CD4-positive, alpha-beta memory T cell (primary cell): ENCODE measurements around the gene RPS6KB2. TPM values are rescaled to one million over a fixed set of nuclear protein-coding genes. Genes with fewer than 3 reads are reported as not detected.
"Not testable (repeated sequence)": the region's sequence is repeated elsewhere in the genome, so short reads cannot be mapped to it uniquely, and the experiment has no call there.

Source experiments
- CTCF ChIA-PET: fragments of 350-600 bp; sonication (Branson Sonifier 250); formaldehyde crosslinking; loops from one replicate; lab custom pipeline; 2021; ENCODE audit warnings: inconsistent platforms; ENCODE audit not compliant: partially characterized antibody; lab: Charles Lee
- POLR2A ChIA-PET: fragments of 350-600 bp; sonication (Branson Sonifier 250); formaldehyde crosslinking; loops from one replicate; lab custom pipeline; 2021; ENCODE audit not compliant: partially characterized antibody; lab: Charles Lee
- DNase-seq, 5 donors: peaks; one replicate each; pipeline versions ENCODE4 v3.0.0 to v3.0.0-alpha.2; 2020 to 2022; ENCODE audit warnings: mixed read lengths in 1 of 5
- H3K27ac ChIP-seq: one replicate; pipeline ENCODE4 v1.7.0; 2013; ENCODE audit warnings: low read depth, low read length
- H3K27me3 ChIP-seq: 2 replicates; pipeline ENCODE4 v1.7.0; 2013; ENCODE audit warnings: mild to moderate bottlenecking, low read length, moderate library complexity; ENCODE audit not compliant: insufficient read depth
- H3K36me3 ChIP-seq: 2 replicates; pipeline ENCODE4 v1.7.0; 2013; ENCODE audit warnings: mild to moderate bottlenecking, low read length, moderate library complexity; ENCODE audit not compliant: insufficient read depth
- H3K4me1 ChIP-seq: 2 replicates; pipeline ENCODE4 v1.7.0; 2013; ENCODE audit warnings: mild to moderate bottlenecking, low read length, moderate library complexity; ENCODE audit not compliant: insufficient read depth
- H3K4me3 ChIP-seq, 2 donors: one replicate each; pipeline ENCODE4 v1.7.0; 2013; ENCODE audit warnings: low read length in 2 of 2, mild to moderate bottlenecking in 1 of 2
- H3K9me3 ChIP-seq, 2 donors: one replicate each; pipeline ENCODE4 v1.7.0; 2013; ENCODE audit warnings: low read length in 2 of 2, control low read depth in 1 of 2; ENCODE audit not compliant: control insufficient read depth in 1 of 2
- H3K27ac Mint-ChIP-seq, 7 donors: one replicate each; pipeline ENCODE4 v1.8.0; 2020 to 2021; ENCODE audit warnings: mixed read lengths in 7 of 7, mild to moderate bottlenecking in 6 of 7, inconsistent platforms in 3 of 7, moderate library complexity in 3 of 7
- H3K27me3 Mint-ChIP-seq, 2 donors: one replicate each; pipeline ENCODE4 v1.8.0; 2020 to 2021; ENCODE audit warnings: mixed read lengths in 2 of 2
- H3K36me3 Mint-ChIP-seq, 2 donors: one replicate each; pipeline ENCODE4 v1.8.0; 2020 to 2021; ENCODE audit warnings: mixed read lengths in 2 of 2, inconsistent platforms in 1 of 2, mild to moderate bottlenecking in 1 of 2
- H3K4me1 Mint-ChIP-seq, 4 donors: one replicate each; pipeline ENCODE4 v1.8.0; 2020 to 2021; ENCODE audit warnings: mixed read lengths in 4 of 4, mild to moderate bottlenecking in 1 of 4
- H3K4me3 Mint-ChIP-seq, 8 donors: one replicate each; pipeline ENCODE4 v1.8.0; 2020 to 2021; ENCODE audit warnings: mixed read lengths in 8 of 8, mild to moderate bottlenecking in 7 of 8, moderate library complexity in 6 of 8, inconsistent platforms in 3 of 8
- H3K9me3 Mint-ChIP-seq, 8 donors: one replicate each; pipeline ENCODE4 v1.8.0; 2020 to 2021; ENCODE audit warnings: mixed read lengths in 8 of 8, mild to moderate bottlenecking in 5 of 8, inconsistent platforms in 3 of 8, moderate library complexity in 1 of 8
- intact Hi-C: fragments of 100-400 bp; cut with micrococcal nuclease; formaldehyde crosslinking; loops from one replicate; pipeline ENCODE4 v1.15.1; 2023
- polyA plus RNA-seq, 2 donors: library from polyadenylated mRNA; unstranded; fragments of 300-500 nt; fragmentation: Illumina TruSeq; gene quantifications; one replicate each; pipeline ENCODE4 v1.2.3, GENCODE V29; 2021
- total RNA-seq, 2 experiments: library from RNA; stranded (reverse); gene quantifications; one replicate each; pipeline ENCODE4 v1.2.3, GENCODE V29; 2021

Gene RPS6KB2
- total and polyA plus RNA-seq, 4 experiments from 2014 or later = 55.2 to 79.9 (median 68.2) TPM

- H3K27ac Mint-ChIP-seq, H3K36me3 Mint-ChIP-seq, DNase-seq, H3K4me1 ChIP-seq, H3K4me3 ChIP-seq, H3K27me3 ChIP-seq, H3K4me3 Mint-ChIP-seq, H3K9me3 ChIP-seq, H3K9me3 Mint-ChIP-seq, H3K4me1 Mint-ChIP-seq, H3K27me3 Mint-ChIP-seq, H3K27ac ChIP-seq, H3K36me3 ChIP-seq, intact Hi-C loops: not testable (repeated sequence)
- POLR2A ChIA-PET = interaction anchor here (0.6 to 3.1 kb wide), 4 partner anchors 8 to 39 kb away, joined by 3 to 15 read pairs (median 6); partner anchors contain the start of genes PTPRCAP and TMEM134
- CTCF ChIA-PET = interaction anchor here (0.8 to 1.7 kb wide), 5 partner anchors 12 to 131 kb away, joined by 3 to 4 read pairs (median 3); partner anchors contain the start of gene RPS6KB2
These were observed 48.4 kb downstream of the RPS6KB2 start for GRCh38 chr11:67476692-67477091.

- H3K27me3 ChIP-seq, H3K36me3 ChIP-seq, H3K4me3 Mint-ChIP-seq, DNase-seq, H3K4me1 ChIP-seq, H3K9me3 Mint-ChIP-seq, H3K4me1 Mint-ChIP-seq, H3K27ac ChIP-seq, H3K4me3 ChIP-seq, H3K36me3 Mint-ChIP-seq, H3K27ac Mint-ChIP-seq, H3K9me3 ChIP-seq, intact Hi-C loops, H3K27me3 Mint-ChIP-seq: not testable (repeated sequence)
- CTCF ChIA-PET = interaction anchor here (1.3 to 1.6 kb wide), 2 partner anchors 87 to 94 kb away, joined by 3 to 4 read pairs; no protein-coding TSS in a partner anchor
- POLR2A ChIA-PET = interaction anchor here (0.6 to 3.1 kb wide), 5 partner anchors 8 to 61 kb away, joined by 3 to 15 read pairs (median 3); partner anchors contain the start of genes PTPRCAP and TMEM134
These were observed 49.2 kb downstream of the RPS6KB2 start for GRCh38 chr11:67477344-67478050.

- H3K27me3 Mint-ChIP-seq = no peaks in the 10 kb centered on the region
- H3K36me3 Mint-ChIP-seq = peaks cover under 1 to 17% of the 10 kb centered on the region in 2 donors
- DNase-seq = no peak
These were observed 54.1 kb downstream of the RPS6KB2 start for GRCh38 chr11:67482275-67482826.

GRCh38 chr11:67482827-67483798 is 54.8 kb downstream of the RPS6KB2 start, which contains the start of gene AIP:
Gene AIP, plus strand, starts transcription at chr11:67483026. Its CDS starts 133 bp downstream, at chr11:67483159.
- peaks cover 8 to 25% of the 10 kb centered on the region in 2 donors for H3K36me3 Mint-ChIP-seq
- H3K27me3 ChIP-seq = no peaks in the 10 kb centered on the region
- H3K9me3 ChIP-seq = no peaks in the 10 kb centered on the region
- POLR2A ChIA-PET = interaction anchor here (0.8 to 16.2 kb wide), 23 partner anchors 9 to 364 kb away, joined by 3 to 279 read pairs (median 10); partner anchors contain the start of genes CDK2AP2, CORO1B, KDM2A and PITPNM1
- H3K9me3 Mint-ChIP-seq = no peaks in the 10 kb centered on the region
- no peaks in the 10 kb centered on the region for H3K27me3 Mint-ChIP-seq
- H3K4me1 Mint-ChIP-seq = peaks cover 41 to 59% (median 50%) of the 10 kb centered on the region in 4 donors
- DNase-seq = peak; percentile 97 to 98 (median 98)
- H3K27ac Mint-ChIP-seq = peak within 1 kb of the TSS; percentile 94 to 100 (median 99)
- peak within 1 kb of the TSS; percentile 91 for H3K27ac ChIP-seq
- peaks cover 57% of the 10 kb centered on the region for H3K4me1 ChIP-seq
- H3K36me3 ChIP-seq = peaks cover 6% of the 10 kb centered on the region
- CTCF ChIA-PET = interaction anchor here (0.6 to 1.7 kb wide), 13 partner anchors 9 to 91 kb away, joined by 3 to 9 read pairs (median 4); partner anchors contain the start of genes PPP1CA, PTPRCAP, RAD9A and TMEM134
- intact Hi-C loops = loop anchor here (1.0 to 2.0 kb wide), 4 partner anchors 14 to 130 kb away; partner anchors contain the start of genes POLD4 and TMEM134
- H3K4me3 ChIP-seq = peak within 1 kb of the TSS; percentile 64 to 78
- H3K4me3 Mint-ChIP-seq = peak within 1 kb of the TSS; percentile 95 to 100 (median 98)

More at GRCh38 chr11:67482275-67482826, 54.1 kb downstream of the RPS6KB2 start:
- Mint-ChIP-seq H3K4me3 (peak overlapping the region; percentile 95 to 100 (median 98)), H3K9me3 (no peaks in the 10 kb centered on the region), H3K4me1 (peaks cover 33 to 51% (median 43%) of the 10 kb centered on the region in 4 donors), H3K27ac (peak overlapping the region; percentile 94 to 100 (median 99))
- Histone ChIP-seq H3K36me3 (no peaks in the 10 kb centered on the region), H3K27me3 (no peaks in the 10 kb centered on the region), H3K4me3 (peak overlapping the region; percentile 64 to 78), H3K9me3 (no peaks in the 10 kb centered on the region), H3K27ac (peak overlapping the region; percentile 91), H3K4me1 (peaks cover 49% of the 10 kb centered on the region)
- ChIA-PET POLR2A (interaction anchor here (0.8 to 16.2 kb wide), 25 partner anchors 9 to 364 kb away, joined by 3 to 279 read pairs (median 8); partner anchors contain the start of genes CDK2AP2, CORO1B, KDM2A and PITPNM1), CTCF (interaction anchor here (0.6 to 1.7 kb wide), 12 partner anchors 8 to 91 kb away, joined by 3 to 9 read pairs (median 4); partner anchors contain the start of genes PPP1CA, PTPRCAP, RAD9A and TMEM134)
- intact Hi-C loops = loop anchor here (1.0 to 2.0 kb wide), 2 partner anchors 13 to 130 kb away; partner anchors contain the start of genes POLD4 and TMEM134

- H3K36me3 Mint-ChIP-seq = peaks cover 9 to 33% of the 10 kb centered on the region in 2 donors
- peak overlapping the region; percentile 94 to 100 (median 99) for H3K27ac Mint-ChIP-seq
These were observed 55.8 kb downstream of the RPS6KB2 start for GRCh38 chr11:67483831-67484665.

More at GRCh38 chr11:67483831-67484665, 55.8 kb downstream of the RPS6KB2 start:
- peaks cover 42 to 68% (median 54%) of the 10 kb centered on the region in 4 donors for H3K4me1 Mint-ChIP-seq
- peak overlapping the region; percentile 91 for H3K27ac ChIP-seq
- ChIA-PET POLR2A (interaction anchor here (0.5 to 16.2 kb wide), 29 partner anchors 8 to 1366 kb away, joined by 3 to 279 read pairs (median 7); partner anchors contain the start of genes CORO1B, PITPNM1, POLD4 and PPP1CA), CTCF (interaction anchor here (0.6 to 2.1 kb wide), 7 partner anchors 15 to 316 kb away, joined by 3 to 9 read pairs (median 3); partner anchors contain the start of genes PPP1CA and TMEM134)
- intact Hi-C loops = loop anchor here (1.0 to 2.0 kb wide), 6 partner anchors 20 to 131 kb away; partner anchors contain the start of genes POLD4, PTPRCAP and RAD9A
- peak overlapping the region; percentile 64 to 78 for H3K4me3 ChIP-seq
- DNase-seq = peak; percentile 73 to 86 (median 79)
- H3K9me3 ChIP-seq = no peaks in the 10 kb centered on the region
- peaks cover 66% of the 10 kb centered on the region for H3K4me1 ChIP-seq
- H3K36me3 ChIP-seq = peaks cover 11% of the 10 kb centered on the region
- no peaks in the 10 kb centered on the region for H3K27me3 Mint-ChIP-seq
- peak overlapping the region; percentile 95 to 100 (median 98) for H3K4me3 Mint-ChIP-seq
- H3K27me3 ChIP-seq = no peaks in the 10 kb centered on the region
- no peaks in the 10 kb centered on the region for H3K9me3 Mint-ChIP-seq
